Raji (cell line): ENCODE data around the gene BUB3.

Experiments used
- POLR2A ChIP-seq: IDR thresholded peaks from 2 replicates; pipeline ENCODE4 v1.6.1; 2011; ENCODE audit warnings: low read depth, low read length, control low read depth; ENCODE audit not compliant: insufficient read depth

The BUB3 gene, protein sequence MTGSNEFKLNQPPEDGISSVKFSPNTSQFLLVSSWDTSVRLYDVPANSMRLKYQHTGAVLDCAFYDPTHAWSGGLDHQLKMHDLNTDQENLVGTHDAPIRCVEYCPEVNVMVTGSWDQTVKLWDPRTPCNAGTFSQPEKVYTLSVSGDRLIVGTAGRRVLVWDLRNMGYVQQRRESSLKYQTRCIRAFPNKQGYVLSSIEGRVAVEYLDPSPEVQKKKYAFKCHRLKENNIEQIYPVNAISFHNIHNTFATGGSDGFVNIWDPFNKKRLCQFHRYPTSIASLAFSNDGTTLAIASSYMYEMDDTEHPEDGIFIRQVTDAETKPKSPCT

DNA sequence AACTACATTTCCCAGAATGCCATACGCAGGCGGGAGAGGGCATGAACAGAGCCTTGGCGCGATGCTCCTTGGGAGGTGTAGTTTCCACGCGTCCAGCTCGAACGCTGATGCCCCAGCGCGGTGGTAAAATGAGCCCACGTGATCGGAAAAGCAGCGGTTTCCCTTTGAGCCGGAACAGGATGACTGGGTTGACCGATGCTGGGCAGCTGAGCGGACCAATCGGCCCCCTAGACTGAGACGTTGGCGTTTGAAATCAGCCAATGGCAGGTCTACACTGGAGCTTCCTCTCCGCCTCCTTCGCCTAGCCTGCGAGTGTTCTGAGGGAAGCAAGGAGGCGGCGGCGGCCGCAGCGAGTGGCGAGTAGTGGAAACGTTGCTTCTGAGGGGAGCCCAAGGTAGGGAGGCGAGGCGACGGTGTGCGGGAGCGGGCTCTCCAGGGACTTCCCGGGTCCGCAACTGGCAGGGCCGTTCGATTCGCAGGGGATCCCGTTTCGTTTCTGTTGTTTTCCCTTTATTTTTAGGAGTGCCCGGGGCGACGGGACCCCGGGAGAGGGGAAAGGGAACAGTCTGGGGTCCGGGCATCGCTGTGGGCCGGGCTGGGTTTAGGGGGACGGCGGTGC lies at the start of gene BUB3:
BUB3 (plus strand) TSS at position 311 of the 619 bp plus-strand sequence. CDS start 516 bp downstream, outside the sequence.
- peak; percentile 91 for TF ChIP-seq POLR2A

DNA sequence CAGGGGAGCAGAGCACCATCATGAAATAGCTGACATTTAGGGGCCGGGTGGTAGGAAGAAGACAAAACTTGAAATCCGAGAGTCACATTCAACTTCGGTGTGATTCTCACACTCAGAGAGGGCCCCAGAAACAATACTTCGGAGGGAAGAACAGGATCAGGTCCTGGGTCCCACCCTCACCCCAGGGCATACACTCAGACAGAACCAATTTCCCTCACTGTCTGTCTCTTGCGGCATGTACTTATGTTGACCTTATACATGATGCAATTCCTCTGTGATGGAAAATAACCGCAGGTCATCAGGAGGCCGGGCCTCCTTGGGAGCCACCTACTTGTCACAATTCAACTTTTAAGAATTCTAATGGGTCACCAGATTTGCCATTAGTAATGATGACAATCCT lies 44.7 kb upstream of the BUB3 start:
- TF ChIP-seq POLR2A, result no peak

DNA sequence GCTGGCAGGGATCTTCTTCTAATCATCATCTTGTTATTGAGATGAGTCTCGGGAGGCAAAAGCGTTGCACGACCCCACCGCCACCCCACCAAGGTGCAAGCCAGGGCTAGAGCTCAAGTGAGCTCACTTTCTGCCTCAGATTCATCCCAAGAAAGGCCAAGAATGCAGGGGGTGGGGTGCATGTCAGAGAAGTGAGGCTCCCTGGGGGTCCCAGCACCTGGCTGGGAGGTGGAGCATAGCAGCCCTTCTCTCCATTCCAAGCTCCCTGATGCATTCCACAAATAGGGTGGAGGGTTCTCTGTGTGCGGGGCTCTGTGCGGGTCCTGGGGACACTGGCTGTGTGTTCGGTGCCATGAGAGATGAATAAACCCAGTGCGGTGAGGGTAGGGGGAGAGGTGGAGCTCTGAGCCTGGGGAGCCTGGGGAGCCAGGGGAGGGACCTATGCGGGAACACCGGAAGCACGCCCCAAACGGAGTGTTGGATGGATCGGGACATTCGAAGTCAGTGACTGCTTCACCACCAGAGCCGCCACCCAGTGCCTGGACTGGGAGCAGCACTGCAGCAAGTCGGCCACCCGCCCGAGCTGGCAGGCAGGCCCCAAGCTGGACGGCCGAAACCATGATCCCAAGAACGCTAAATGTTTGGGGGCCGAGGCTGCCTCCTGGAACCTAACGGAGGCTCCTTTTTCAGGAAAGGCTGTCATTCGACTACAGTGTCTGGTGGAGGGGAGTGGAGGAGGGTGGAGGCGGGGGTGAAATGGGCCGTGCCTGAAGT lies 36.4 kb upstream of the BUB3 start:
- TF ChIP-seq POLR2A, result no peak

DNA sequence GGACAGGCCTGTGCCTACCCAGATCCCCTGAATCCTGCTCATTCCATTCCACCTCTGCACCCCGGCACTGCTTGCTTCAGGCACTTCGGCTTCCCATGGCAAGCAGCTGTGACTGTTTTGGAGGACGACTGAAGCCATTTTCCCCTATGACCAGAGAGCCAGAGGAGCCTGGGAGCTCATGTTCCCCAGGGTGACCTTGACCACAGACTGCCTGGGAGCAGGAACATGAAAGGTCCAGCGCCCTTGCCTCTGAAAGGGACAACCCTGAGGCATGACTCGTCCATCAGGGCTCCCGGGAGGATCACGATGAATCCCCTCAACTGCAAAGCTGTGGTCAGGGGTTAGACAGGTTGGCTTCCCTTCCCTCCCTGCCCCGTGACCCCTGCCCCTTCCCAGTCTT lies 35.1 kb upstream of the BUB3 start:
- no peak for TF ChIP-seq POLR2A

DNA sequence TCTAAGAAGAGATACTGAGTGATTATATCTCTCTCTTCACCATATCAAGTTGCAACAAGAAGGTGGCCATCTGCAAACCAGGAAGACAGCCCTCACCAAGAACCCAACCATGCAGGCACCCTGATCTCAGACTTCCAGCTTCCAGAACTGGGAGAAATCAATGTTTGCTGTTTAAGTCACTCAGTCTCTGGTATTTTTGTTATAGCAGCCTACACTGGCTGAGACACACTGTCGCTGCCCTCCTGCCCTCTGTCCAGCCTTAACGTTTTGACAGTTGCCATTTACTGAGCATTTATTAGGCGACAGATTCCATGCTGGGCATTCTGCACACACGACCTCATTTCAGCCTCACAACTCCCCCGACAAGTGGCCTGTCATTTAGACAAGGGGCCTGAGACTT lies 28.0 kb upstream of the BUB3 start:
- TF ChIP-seq POLR2A, result no peak

DNA sequence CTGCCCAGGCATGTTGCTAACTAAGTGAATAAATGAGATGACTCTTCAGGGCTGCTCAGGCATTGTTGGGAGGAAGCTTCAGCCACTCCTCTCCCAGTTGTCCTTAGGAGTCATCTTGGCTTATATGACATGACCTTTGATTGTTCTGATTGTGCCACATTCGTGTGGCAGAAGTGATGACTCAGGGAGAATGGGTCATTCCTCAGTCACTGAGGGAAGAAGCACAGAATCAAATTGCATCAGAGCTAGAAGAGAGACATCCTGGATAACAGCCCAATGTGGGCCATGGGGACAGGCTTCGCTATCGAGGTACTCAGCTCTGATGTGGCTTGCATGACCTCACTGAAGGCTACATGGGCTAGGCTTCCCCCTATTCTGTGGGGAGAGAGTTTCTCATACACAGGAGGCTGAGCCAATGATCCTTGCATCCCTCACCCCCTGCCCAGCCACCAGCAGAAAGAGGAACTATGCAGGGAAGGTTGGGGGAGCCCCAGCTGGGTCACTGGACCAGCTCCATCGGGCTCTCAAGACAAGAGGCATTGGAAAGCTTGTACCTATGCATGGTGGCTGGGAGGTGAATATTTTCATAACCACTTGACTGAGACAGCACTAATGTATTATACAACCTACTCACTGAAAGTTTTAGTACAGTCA lies 24.5 kb upstream of the BUB3 start:
- no peak for TF ChIP-seq POLR2A

DNA sequence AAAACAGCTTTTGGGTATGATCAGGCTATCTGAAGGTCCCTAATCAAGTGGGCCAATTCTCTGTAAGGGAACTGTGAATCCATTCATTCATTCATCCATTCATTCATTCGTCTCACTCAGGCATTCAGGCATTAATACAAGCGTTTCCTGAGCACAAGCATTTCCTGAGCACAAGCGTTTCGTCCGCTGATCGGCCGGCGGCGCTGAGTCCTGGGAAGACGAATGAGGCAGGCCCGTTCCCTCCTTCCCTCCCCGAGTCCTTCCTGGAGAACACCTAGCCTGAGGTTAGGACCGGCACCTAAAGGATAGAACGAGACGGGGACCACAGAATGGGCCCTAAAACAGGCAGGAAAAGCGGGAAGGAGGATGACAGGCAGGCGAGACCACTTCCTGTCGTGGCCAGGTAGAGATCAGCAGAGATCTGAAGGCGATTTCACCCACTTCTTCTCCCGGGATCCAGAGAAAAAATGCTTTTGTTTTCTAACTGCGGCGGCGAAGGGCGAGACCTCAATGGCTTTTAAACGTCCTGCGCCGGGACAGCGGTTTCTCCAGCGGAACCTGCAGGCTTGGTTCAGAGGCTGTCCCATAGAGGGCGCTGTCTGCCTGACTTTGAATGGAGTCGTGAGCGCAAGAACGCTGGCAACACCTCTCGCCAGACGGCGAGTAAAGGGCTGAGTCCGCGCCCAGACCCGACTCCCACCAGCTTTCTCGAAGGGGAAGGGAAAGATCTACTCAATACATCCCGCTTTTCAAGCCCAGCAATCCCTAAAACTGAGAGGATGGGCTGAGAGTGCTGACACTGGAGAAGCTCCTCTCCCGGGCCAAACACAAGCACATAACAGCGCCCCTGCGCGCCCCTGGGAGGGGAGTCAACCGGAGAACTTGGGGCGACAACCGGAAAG lies 21.4 kb upstream of the BUB3 start:
- TF ChIP-seq POLR2A, result no peak

DNA sequence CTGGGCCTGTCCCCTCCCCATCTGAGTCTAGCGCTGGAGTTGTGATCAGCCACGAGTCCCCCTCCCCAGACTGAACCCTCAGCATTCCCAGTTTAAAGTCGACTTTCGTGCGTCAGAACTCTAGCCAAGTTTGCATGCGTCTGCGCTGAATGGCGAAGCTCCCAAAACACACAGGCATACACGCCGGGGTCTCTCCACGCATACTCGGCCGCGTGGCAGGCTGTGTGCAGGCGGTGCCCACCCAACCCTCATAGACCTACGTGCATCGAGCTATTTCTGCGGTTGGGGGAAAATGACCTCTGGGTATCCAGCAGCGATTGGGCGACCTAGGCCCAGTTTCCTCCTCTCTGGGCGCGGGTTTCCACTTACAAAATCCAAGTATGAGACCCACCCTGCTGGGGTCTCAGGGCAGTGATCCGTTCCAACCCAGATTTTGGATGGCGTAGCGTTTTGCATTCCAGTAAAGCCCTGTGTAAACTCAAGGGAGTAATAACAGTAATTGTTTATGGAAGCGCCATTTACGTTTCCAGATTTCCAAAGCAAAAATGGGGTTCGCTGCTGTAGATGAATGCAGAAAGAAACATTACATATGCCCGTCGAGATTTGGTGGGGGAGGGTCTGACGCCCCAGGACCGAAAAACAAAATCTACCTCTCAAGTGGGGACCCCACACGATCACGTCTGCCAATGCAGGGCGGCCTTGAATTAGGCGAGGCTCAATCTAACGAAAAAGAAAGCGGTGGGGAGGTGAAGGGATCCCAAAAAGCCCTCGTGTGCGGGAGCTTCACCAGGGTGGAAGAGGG lies 20.5 kb upstream of the BUB3 start:
- TF ChIP-seq POLR2A, result no peak

DNA sequence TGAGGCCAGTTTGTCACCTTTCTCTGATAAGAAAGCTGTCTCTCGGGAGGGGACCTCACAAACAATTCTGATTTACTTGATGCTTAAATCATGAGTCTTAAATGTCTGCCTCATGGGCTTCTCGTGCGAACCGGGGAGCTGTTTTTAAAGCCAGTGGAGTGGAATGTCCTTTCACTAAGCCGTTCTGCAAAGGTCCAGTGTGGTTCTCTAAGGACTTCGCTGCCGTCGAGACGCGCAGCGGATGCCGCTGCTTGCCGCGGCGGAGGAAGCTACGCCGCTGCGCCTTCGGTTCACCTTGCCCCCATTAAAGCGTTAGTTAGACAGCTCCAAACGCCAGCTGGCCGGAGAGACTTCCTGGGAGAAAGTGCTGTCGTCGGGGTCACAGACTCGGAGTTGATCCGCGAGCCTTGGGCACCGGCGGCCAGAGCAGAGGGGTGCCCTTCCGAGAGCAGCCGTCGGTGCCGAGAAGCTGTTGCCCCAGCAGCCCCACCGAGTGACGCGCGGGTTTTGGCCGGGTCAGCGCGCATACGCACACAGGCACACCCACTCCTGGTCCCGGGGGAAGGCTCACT lies 19.8 kb upstream of the BUB3 start:
- TF ChIP-seq POLR2A, result no peak

DNA sequence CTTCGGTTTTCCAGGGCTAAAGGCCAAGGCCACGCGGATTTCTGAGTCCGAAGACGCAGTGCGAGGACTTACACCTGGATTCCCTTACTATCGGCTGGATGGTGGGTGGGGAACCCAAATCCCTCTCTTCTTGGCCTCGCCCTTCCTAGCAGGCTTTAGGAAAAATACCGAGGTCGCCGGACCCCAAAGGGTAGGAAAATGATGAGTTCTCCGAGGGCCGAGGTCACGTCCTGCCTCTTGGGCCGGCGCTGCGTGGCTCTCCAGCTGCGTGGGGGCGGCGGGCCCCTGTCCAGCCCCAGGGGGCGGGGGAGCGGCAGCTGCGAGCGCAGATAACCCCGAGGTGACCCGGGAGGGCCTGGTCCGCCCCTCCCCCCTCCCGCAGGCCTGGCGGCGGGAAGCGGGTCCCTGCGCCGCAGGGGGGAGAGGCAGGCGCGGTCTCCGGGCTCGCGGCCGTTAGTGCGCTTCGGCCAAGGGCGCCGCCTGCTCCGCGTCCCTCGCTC lies 19.2 kb upstream of the BUB3 start:
- TF ChIP-seq POLR2A, result no peak

DNA sequence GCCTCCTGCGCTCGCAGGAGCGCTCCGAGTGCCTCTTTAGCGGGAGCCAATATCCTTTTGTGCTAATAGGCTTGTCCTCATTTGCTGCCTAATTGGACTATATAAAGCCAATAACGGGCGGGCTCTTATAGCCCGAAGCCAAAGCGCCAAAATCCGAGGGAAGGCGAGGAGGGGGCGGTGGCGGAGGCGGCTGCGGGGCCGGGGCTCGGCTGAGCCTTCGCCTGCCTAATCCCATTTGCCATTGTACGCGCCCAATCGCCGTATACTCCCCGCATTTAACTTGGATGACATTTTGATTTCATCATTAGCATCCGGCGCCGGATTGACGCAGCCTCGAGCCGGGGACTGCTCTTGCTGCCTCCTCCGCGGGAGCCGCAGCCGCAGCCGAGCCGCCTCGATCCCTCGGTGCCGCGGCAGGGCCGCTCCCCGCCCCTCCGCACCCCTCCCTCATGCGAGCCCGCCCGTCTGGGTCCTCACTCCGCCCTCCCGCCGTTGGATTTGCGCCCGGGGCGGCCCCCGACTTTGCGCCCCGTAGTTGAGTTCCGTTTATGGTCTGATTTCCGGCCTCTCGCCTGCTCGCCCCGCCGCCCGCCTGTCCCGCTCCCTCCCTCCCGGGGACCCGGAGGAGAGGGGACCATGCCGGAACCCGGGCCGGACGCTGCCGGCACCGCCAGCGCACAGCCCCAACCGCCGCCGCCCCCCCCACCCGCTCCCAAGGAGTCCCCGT lies 18.6 kb upstream of the BUB3 start, which contains the start of gene HMX3:
HMX3 (plus strand) TSS at position 556 of the 727 bp plus-strand sequence; CDS start at position 637, 81 bp downstream.
- TF ChIP-seq POLR2A, result no peak

DNA sequence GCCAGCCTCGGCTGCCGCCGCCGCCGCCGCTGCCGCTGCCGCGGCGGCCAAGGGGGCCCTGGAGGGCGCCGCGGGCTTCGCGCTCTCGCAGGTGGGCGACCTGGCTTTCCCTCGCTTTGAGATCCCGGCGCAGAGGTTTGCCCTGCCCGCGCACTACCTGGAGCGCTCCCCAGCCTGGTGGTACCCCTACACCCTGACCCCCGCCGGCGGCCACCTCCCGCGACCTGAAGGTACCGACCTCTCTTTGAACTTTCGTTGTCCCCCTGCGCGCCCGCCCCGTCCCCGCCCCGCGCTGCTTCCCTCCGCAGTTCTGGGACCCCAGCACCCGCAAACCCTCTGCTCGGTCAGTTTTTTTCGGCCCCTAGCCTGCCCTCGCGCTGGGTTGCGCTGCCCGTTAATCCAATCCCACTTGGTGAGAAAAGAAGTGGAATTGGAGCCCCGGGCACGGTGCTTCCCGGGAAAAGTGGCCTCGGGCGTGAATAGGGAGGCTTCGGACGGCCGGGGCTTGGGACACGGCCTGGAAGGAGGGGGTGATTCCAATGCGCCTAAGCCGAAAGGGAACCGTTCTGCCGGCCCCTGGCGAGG lies 17.9 kb upstream of the BUB3 start:
- no peak for TF ChIP-seq POLR2A
